ENCODE measurements around the gene LSP1.
"Not testable (repeated sequence)": the region's sequence is repeated elsewhere in the genome, so short reads cannot be mapped to it uniquely, and the experiment has no call there.

LSP1 gene

GRCh38 chr11:1866776-1867175 lies 13.9 kb downstream of the LSP1 start:
- no peak for DNase-seq

- no peak for DNase-seq
Measured at GRCh38 chr11:1867381-1867780, 14.5 kb downstream of the LSP1 start.

- DNase-seq, result no peak
Measured at GRCh38 chr11:1868056-1868635, 15.3 kb downstream of the LSP1 start.

GRCh38 chr11:1868636-1869291 lies 15.9 kb downstream of the LSP1 start:
- no peak for DNase-seq

- no peak for DNase-seq
Measured at GRCh38 chr11:1869427-1870325, 16.8 kb downstream of the LSP1 start.

- no peak for DNase-seq
Measured at GRCh38 chr11:1870326-1870696, 17.4 kb downstream of the LSP1 start.

- DNase-seq, result peak; percentile 30
Measured at GRCh38 chr11:1870721-1871466, 18.0 kb downstream of the LSP1 start.

GRCh38 chr11:1871531-1871930 lies 18.6 kb downstream of the LSP1 start:
- DNase-seq, result no peak

- DNase-seq, result no peak
Measured at GRCh38 chr11:1872267-1872985, 19.5 kb downstream of the LSP1 start.

- DNase-seq, result no peak
Measured at GRCh38 chr11:1873048-1873812, 20.3 kb downstream of the LSP1 start.

GRCh38 chr11:1873813-1874150 lies 20.9 kb downstream of the LSP1 start:
- not testable (repeated sequence) for DNase-seq

GRCh38 chr11:1874441-1875092 lies 21.7 kb downstream of the LSP1 start:
- DNase-seq, result not testable (repeated sequence)

- DNase-seq, result no peak
Measured at GRCh38 chr11:1875093-1875850, 22.4 kb downstream of the LSP1 start.

GRCh38 chr11:1875851-1876301 lies 23.0 kb downstream of the LSP1 start:
- not testable (repeated sequence) for DNase-seq

GRCh38 chr11:1876361-1877063 lies 23.6 kb downstream of the LSP1 start:
- DNase-seq, result peak; percentile 63

GRCh38 chr11:1877211-1878136 lies 24.6 kb downstream of the LSP1 start:
- DNase-seq, result no peak

- DNase-seq, result no peak
Measured at GRCh38 chr11:1878137-1879031, 25.5 kb downstream of the LSP1 start.

Data from hematopoietic multipotent progenitor cell treated with erythropoietin and hydrocortisone succinate and interleukin-3 and kit ligand, for 4 days (in vitro differentiated cells).